Gastrocnemius medialis (tissue), 4 donors: Measurements from ENCODE around the gene PEX16.

ENCODE experiments used
- CTCF ChIP-seq, 5 experiments: fragments of 450-650 bp in 3 of 5; fragments of 200-600 bp in 2 of 5; sonication (generic) in 2 of 5; IDR thresholded peaks in 4 of 5; conservative IDR thresholded peaks in 1 of 5; 1 replicate in 4 of 5; 2 replicates in 1 of 5; pipeline ENCODE4 v1.5.1; 2016 to 2019; ENCODE audit warnings: antibody characterized with exemption in 5 of 5, mild to moderate bottlenecking in 3 of 5, moderate library complexity in 3 of 5
- POLR2A ChIP-seq, 2 donors: fragments of 450-650 bp; IDR thresholded peaks; one replicate each; pipeline ENCODE4 v1.6.1; 2017; ENCODE audit warnings: antibody characterized with exemption in 2 of 2, mild to moderate bottlenecking in 2 of 2, moderate library complexity in 2 of 2

GRCh38 chr11:45907911-45908370, 9.7 kb downstream of the PEX16 start:
- TF ChIP-seq CTCF (IDR thresholded peaks at IDR 0.05 in 4 of 5, conservative IDR thresholded peaks at IDR 0.05 in 1 of 5) (no peak), POLR2A (IDR thresholded peaks at IDR 0.05) (no peak)
